GM18858 (cell line): Measurements from ENCODE around the gene HS3ST6.
"Not testable (repeated sequence)": the region's sequence is repeated elsewhere in the genome, so short reads cannot be mapped to it uniquely, and the experiment has no call there.

Experiments used
- ATAC-seq: cut with Tn5 transposase; IDR thresholded peaks from one replicate; pipeline ENCODE4 v1.9.1; 2021; ENCODE audit not compliant: unreplicated experiment

The HS3ST6 gene

GRCh38 chr16:1879477-1879876 is 38.7 kb downstream of the HS3ST6 start:
- ATAC-seq = no peak

- ATAC-seq = no peak
Observed at GRCh38 chr16:1878256-1878655, 40.0 kb downstream of the HS3ST6 start.

GRCh38 chr16:1877804-1878203 is 40.4 kb downstream of the HS3ST6 start:
- ATAC-seq = no peak

- no peak for ATAC-seq
Observed at GRCh38 chr16:1877089-1877488, 41.1 kb downstream of the HS3ST6 start.

- ATAC-seq = no peak
Observed at GRCh38 chr16:1876468-1876867, 41.7 kb downstream of the HS3ST6 start.

- not testable (repeated sequence) for ATAC-seq
Observed at GRCh38 chr16:1876066-1876465, 42.1 kb downstream of the HS3ST6 start.

- ATAC-seq = no peak
Observed at GRCh38 chr16:1874854-1875253, 43.4 kb downstream of the HS3ST6 start.

- no peak for ATAC-seq
Observed at GRCh38 chr16:1871974-1872635, 46.1 kb downstream of the HS3ST6 start, which contains the start of gene MEIOB. Gene MEIOB (minus strand): TSS chr16:1872164. CDS start chr16:1868175, 3,989 bp downstream.

- ATAC-seq = no peak
Observed at GRCh38 chr16:1870365-1871082, 47.7 kb downstream of the HS3ST6 start.

GRCh38 chr16:1865902-1866690 is 52.1 kb downstream of the HS3ST6 start:
- no peak for ATAC-seq

- no peak for ATAC-seq
Observed at GRCh38 chr16:1863681-1864460, 54.3 kb downstream of the HS3ST6 start.

- ATAC-seq = no peak
Observed at GRCh38 chr16:1862394-1862793, 55.8 kb downstream of the HS3ST6 start.

- ATAC-seq = no peak
Observed at GRCh38 chr16:1861730-1862129, 56.5 kb downstream of the HS3ST6 start.
